Adipocyte (in vitro differentiated cells): ENCODE data around the gene STAC3.
"Not testable (repeated sequence)": the region's sequence is repeated elsewhere in the genome, so short reads cannot be mapped to it uniquely, and the experiment has no call there.

ENCODE experiments used
- DNase-seq: peaks from one replicate; pipeline ENCODE4 v3.0.0-alpha.2; 2015; ENCODE audit warnings: low read depth
- H3K27me3 ChIP-seq: replicated peaks from 2 replicates; pipeline ENCODE4 v1.7.0; 2013; ENCODE audit warnings: mild to moderate bottlenecking, low read length, moderate library complexity; ENCODE audit not compliant: control insufficient read depth, insufficient read depth
- H3K36me3 ChIP-seq: 2 replicates; pipeline ENCODE4 v1.7.0; 2013; ENCODE audit warnings: low read length, mild to moderate bottlenecking, moderate library complexity; ENCODE audit not compliant: control insufficient read depth, insufficient read depth, severe bottlenecking
- H3K4me1 ChIP-seq: 2 replicates; pipeline ENCODE4 v1.7.0; 2013; ENCODE audit warnings: mild to moderate bottlenecking, low read length, moderate library complexity; ENCODE audit not compliant: control insufficient read depth, insufficient read depth
- H3K4me3 ChIP-seq: 2 replicates; pipeline ENCODE4 v1.7.0; 2013; ENCODE audit warnings: mild to moderate bottlenecking, low read length, moderate library complexity
- H3K9ac ChIP-seq: 2 replicates; pipeline ENCODE4 v1.7.0; 2013; ENCODE audit warnings: mild to moderate bottlenecking, low read length, moderate library complexity
- H3K9me3 ChIP-seq: 2 replicates; pipeline ENCODE4 v1.7.0; 2013; ENCODE audit warnings: mild to moderate bottlenecking, low read length, moderate library complexity; ENCODE audit not compliant: control insufficient read depth

STAC3 gene

GRCh38 chr12:57250956-57251355, at the start of gene STAC3:
STAC3 (minus strand) TSS chr12:57251187; CDS start chr12:57249636, 1,551 bp downstream.
- H3K9me3 ChIP-seq: no peaks in the 10 kb centered on the region
- H3K36me3 ChIP-seq: peaks cover 8% of the 10 kb centered on the region
- H3K4me3 ChIP-seq: no peak within 1 kb of the TSS
- peaks cover 9% of the 10 kb centered on the region for H3K4me1 ChIP-seq
- H3K27me3 ChIP-seq: no peaks in the 10 kb centered on the region
- DNase-seq: no peak
- H3K9ac ChIP-seq: no peak within 1 kb of the TSS

GRCh38 chr12:57299514-57300016, 48.6 kb upstream of the STAC3 start:
- peaks cover 62% of the 10 kb centered on the region for H3K36me3 ChIP-seq
- no peak for DNase-seq

GRCh38 chr12:57296291-57296690, 45.3 kb upstream of the STAC3 start:
- peaks cover 79% of the 10 kb centered on the region for H3K36me3 ChIP-seq
- H3K9me3 ChIP-seq: no peaks in the 10 kb centered on the region
- H3K4me3 ChIP-seq: no peak overlapping the region
- H3K9ac ChIP-seq: no peak overlapping the region
- no peaks in the 10 kb centered on the region for H3K27me3 ChIP-seq
- no peaks in the 10 kb centered on the region for H3K4me1 ChIP-seq
- DNase-seq: no peak

More at GRCh38 chr12:57299514-57300016, 48.6 kb upstream of the STAC3 start:
- H3K27me3 ChIP-seq: no peaks in the 10 kb centered on the region
- no peaks in the 10 kb centered on the region for H3K4me1 ChIP-seq
- no peak overlapping the region for H3K9ac ChIP-seq
- no peaks in the 10 kb centered on the region for H3K9me3 ChIP-seq
- H3K4me3 ChIP-seq: no peak overlapping the region

- H3K9ac ChIP-seq, H3K4me3 ChIP-seq, H3K9me3 ChIP-seq, DNase-seq, H3K27me3 ChIP-seq: not testable (repeated sequence)
- Histone ChIP-seq H3K36me3 (peaks cover 50% of the 10 kb centered on the region), H3K4me1 (peaks cover 12% of the 10 kb centered on the region)
Measured at GRCh38 chr12:57282073-57282472, 31.1 kb upstream of the STAC3 start.

- Histone ChIP-seq H3K27me3 (no peaks in the 10 kb centered on the region), H3K9ac (peak overlapping the region; percentile 36), H3K4me3 (no peak overlapping the region), H3K9me3 (no peaks in the 10 kb centered on the region), H3K36me3 (peaks cover 36% of the 10 kb centered on the region), H3K4me1 (peaks cover 12% of the 10 kb centered on the region)
- DNase-seq: peak; percentile 79
Measured at GRCh38 chr12:57280211-57281062, 29.4 kb upstream of the STAC3 start.

- DNase-seq: no peak
- Histone ChIP-seq H3K27me3 (no peaks in the 10 kb centered on the region), H3K4me1 (peaks cover 12% of the 10 kb centered on the region), H3K36me3 (peaks cover 33% of the 10 kb centered on the region), H3K9ac (no peak overlapping the region), H3K4me3 (no peak overlapping the region), H3K9me3 (no peaks in the 10 kb centered on the region)
Measured at GRCh38 chr12:57278465-57279381, 27.7 kb upstream of the STAC3 start.

GRCh38 chr12:57276935-57277563, 26.1 kb upstream of the STAC3 start:
- Histone ChIP-seq H3K9ac (no peak overlapping the region), H3K27me3 (no peaks in the 10 kb centered on the region), H3K36me3 (peaks cover 34% of the 10 kb centered on the region), H3K4me3 (no peak overlapping the region), H3K4me1 (peaks cover 23% of the 10 kb centered on the region), H3K9me3 (no peaks in the 10 kb centered on the region)
- DNase-seq: peak; percentile 40

- H3K9ac ChIP-seq, DNase-seq: not testable (repeated sequence)
- H3K36me3 ChIP-seq: peaks cover 34% of the 10 kb centered on the region
Measured at GRCh38 chr12:57276233-57276632, 25.2 kb upstream of the STAC3 start.

GRCh38 chr12:57273516-57273915, 22.5 kb upstream of the STAC3 start:
- DNase-seq: no peak
- H3K9me3 ChIP-seq: no peaks in the 10 kb centered on the region
- H3K27me3 ChIP-seq: no peaks in the 10 kb centered on the region
- peaks cover 43% of the 10 kb centered on the region for H3K36me3 ChIP-seq
- no peak overlapping the region for H3K4me3 ChIP-seq
- H3K9ac ChIP-seq: peak overlapping the region; percentile 25
- peaks cover 10% of the 10 kb centered on the region for H3K4me1 ChIP-seq

More at GRCh38 chr12:57276233-57276632, 25.2 kb upstream of the STAC3 start:
- not testable (repeated sequence) for H3K27me3 ChIP-seq, H3K9me3 ChIP-seq, H3K4me3 ChIP-seq
- H3K4me1 ChIP-seq: peaks cover 23% of the 10 kb centered on the region

- no peak for DNase-seq
- peaks cover 44% of the 10 kb centered on the region for H3K36me3 ChIP-seq
- peaks cover 10% of the 10 kb centered on the region for H3K4me1 ChIP-seq
- no peak overlapping the region for H3K4me3 ChIP-seq
- H3K9me3 ChIP-seq: no peaks in the 10 kb centered on the region
- H3K27me3 ChIP-seq: no peaks in the 10 kb centered on the region
- peak overlapping the region; percentile 25 for H3K9ac ChIP-seq
Measured at GRCh38 chr12:57272337-57273151, 21.6 kb upstream of the STAC3 start.
